ENCODE results near the gene HOGA1. TPM values are rescaled to one million over a fixed set of nuclear protein-coding genes. Genes with fewer than 3 reads are reported as not detected.
A peak's percentile ranks its signal among the peaks of the same experiment; 100 is the strongest.

HOGA1 gene
- polyA plus RNA-seq, 1 donor (not counting 4 experiments of a cell fraction or from before 2014, with no cell fraction given), result 1.0 TPM

DNA sequence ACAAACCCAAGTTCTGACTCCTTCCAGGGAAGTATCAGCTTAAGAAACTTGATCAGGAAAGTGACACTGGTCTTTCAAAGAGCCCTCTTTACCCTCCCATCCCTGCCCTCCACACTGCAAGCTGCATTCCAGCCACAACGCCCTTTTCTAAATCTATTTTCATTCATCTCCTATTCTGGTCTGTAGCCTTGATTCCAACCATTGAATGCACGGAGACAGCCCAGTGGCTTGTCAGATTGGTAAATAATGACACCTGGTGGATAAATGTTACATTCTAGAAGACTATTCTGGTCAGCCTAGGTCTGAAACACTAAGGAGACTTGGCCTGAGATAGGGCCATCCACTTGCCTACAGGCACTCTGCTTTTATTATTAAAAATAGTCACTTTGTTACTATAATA lies 28.2 kb downstream of the HOGA1 start:
- Histone ChIP-seq H3K9me3 (ENCODE audit: control insufficient read depth, low read depth, low read length) (no peaks in the 10 kb centered on the region), H3K27me3 (ENCODE audit: control insufficient read depth, extremely low read depth, insufficient read depth, low read length) (no peaks in the 10 kb centered on the region), H3K4me1 (ENCODE audit: control insufficient read depth, extremely low read depth, insufficient read depth, low read length) (peaks cover 19% of the 10 kb centered on the region), H3K4me3 (ENCODE audit: control insufficient read depth in 2 of 3, extremely low read depth in 1 of 3, insufficient read depth in 2 of 3, low read depth in 1 of 3, low read length in 3 of 3) (no peak overlapping the region), H3K27ac (ENCODE audit: control insufficient read depth, insufficient read depth, low read length) (no peak overlapping the region), H3K36me3 (ENCODE audit: control insufficient read depth in 2 of 2, extremely low read depth in 1 of 2, insufficient read depth in 2 of 2, low read length in 2 of 2) (no peaks in the 10 kb centered on the region), H3K9me1 (ENCODE audit: control insufficient read depth, extremely low read depth, insufficient read depth, low read length) (no peaks in the 10 kb centered on the region), H2AFZ (ENCODE audit: control insufficient read depth, low read length) (peak overlapping the region; percentile 73), H3K9ac (ENCODE audit: control insufficient read depth, extremely low read depth, insufficient read depth, low read length) (no peak overlapping the region), H3K4me2 (ENCODE audit: control insufficient read depth, extremely low read depth, insufficient read depth, low read depth, low read length) (no peak overlapping the region), H3K79me2 (ENCODE audit: control insufficient read depth, insufficient read depth, low read length) (no peaks in the 10 kb centered on the region), H4K20me1 (ENCODE audit: control insufficient read depth, extremely low read depth, insufficient read depth, low read length) (no peaks in the 10 kb centered on the region)
- dilution Hi-C loops (cut with MboI; ENCODE audit: extremely low pct_ligation_motif_present, low sequenced_read_pairs), result no loop called here
- no peak for TF ChIP-seq EZH2 (IDR thresholded peaks at IDR 0.05; ENCODE audit: low read length)
- TF ChIP-seq, protein P1, sequence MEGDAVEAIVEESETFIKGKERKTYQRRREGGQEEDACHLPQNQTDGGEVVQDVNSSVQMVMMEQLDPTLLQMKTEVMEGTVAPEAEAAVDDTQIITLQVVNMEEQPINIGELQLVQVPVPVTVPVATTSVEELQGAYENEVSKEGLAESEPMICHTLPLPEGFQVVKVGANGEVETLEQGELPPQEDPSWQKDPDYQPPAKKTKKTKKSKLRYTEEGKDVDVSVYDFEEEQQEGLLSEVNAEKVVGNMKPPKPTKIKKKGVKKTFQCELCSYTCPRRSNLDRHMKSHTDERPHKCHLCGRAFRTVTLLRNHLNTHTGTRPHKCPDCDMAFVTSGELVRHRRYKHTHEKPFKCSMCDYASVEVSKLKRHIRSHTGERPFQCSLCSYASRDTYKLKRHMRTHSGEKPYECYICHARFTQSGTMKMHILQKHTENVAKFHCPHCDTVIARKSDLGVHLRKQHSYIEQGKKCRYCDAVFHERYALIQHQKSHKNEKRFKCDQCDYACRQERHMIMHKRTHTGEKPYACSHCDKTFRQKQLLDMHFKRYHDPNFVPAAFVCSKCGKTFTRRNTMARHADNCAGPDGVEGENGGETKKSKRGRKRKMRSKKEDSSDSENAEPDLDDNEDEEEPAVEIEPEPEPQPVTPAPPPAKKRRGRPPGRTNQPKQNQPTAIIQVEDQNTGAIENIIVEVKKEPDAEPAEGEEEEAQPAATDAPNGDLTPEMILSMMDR (optimal IDR thresholded peaks at IDR 0.05 in 1 of 3, IDR thresholded peaks at IDR 0.05 in 1 of 3, conservative IDR thresholded peaks at IDR 0.05 in 1 of 3; ENCODE audit: extremely low read depth in 1 of 3, insufficient read depth in 2 of 3, low read length in 3 of 3), result peak; percentile 23 to 56 (median 51)
- DNase-seq (ENCODE audit: low read depth, low spot score), result peak; percentile 50
- peak; percentile 79 for FAIRE-seq

DNA sequence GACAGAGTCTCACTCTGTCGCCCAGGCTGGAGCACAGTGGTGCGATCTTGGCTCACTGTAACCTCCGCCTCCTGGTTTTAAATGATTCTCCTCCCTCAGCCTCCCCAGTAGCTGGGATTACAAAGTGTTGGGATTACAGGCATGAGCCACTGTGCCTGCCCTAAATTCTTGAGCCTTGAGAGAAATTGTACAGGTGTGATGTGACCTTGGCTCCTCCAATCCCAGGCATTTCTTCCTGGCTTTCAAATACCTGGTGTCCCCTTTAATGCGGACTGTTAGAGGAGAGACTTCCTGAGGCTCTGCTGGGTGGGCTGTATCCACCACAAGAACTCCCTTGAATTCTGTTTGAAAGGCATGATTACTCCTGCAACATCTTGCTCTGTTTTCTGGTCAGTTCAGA lies 34.1 kb downstream of the HOGA1 start:
- TF ChIP-seq, protein P1 (optimal IDR thresholded peaks at IDR 0.05 in 1 of 3, IDR thresholded peaks at IDR 0.05 in 1 of 3, conservative IDR thresholded peaks at IDR 0.05 in 1 of 3; ENCODE audit: extremely low read depth in 1 of 3, insufficient read depth in 2 of 3, low read length in 3 of 3), result no peak
- TF ChIP-seq EZH2 (IDR thresholded peaks at IDR 0.05; ENCODE audit: low read length), result no peak
- no peak for FAIRE-seq
- no peaks in the 10 kb centered on the region for H3K79me2 ChIP-seq (ENCODE audit: control insufficient read depth, insufficient read depth, low read length)

More for the DNA sequence above, 34.1 kb downstream of the HOGA1 start:
- Histone ChIP-seq H3K4me3 (ENCODE audit: control insufficient read depth in 2 of 3, extremely low read depth in 1 of 3, insufficient read depth in 2 of 3, low read depth in 1 of 3, low read length in 3 of 3) (no peak overlapping the region), H2AFZ (ENCODE audit: control insufficient read depth, low read length) (no peak overlapping the region), H3K36me3 (ENCODE audit: control insufficient read depth in 2 of 2, extremely low read depth in 1 of 2, insufficient read depth in 2 of 2, low read length in 2 of 2) (no peaks in the 10 kb centered on the region), H3K27me3 (ENCODE audit: control insufficient read depth, extremely low read depth, insufficient read depth, low read length) (no peaks in the 10 kb centered on the region), H3K9me1 (ENCODE audit: control insufficient read depth, extremely low read depth, insufficient read depth, low read length) (no peaks in the 10 kb centered on the region), H4K20me1 (ENCODE audit: control insufficient read depth, extremely low read depth, insufficient read depth, low read length) (no peaks in the 10 kb centered on the region), H3K27ac (ENCODE audit: control insufficient read depth, insufficient read depth, low read length) (no peak overlapping the region), H3K4me2 (ENCODE audit: control insufficient read depth, extremely low read depth, insufficient read depth, low read depth, low read length) (no peak overlapping the region), H3K4me1 (ENCODE audit: control insufficient read depth, extremely low read depth, insufficient read depth, low read length) (no peaks in the 10 kb centered on the region), H3K9me3 (ENCODE audit: control insufficient read depth, low read depth, low read length) (no peaks in the 10 kb centered on the region), H3K9ac (ENCODE audit: control insufficient read depth, extremely low read depth, insufficient read depth, low read length) (no peak overlapping the region)
- dilution Hi-C loops (cut with MboI; ENCODE audit: extremely low pct_ligation_motif_present, low sequenced_read_pairs), result no loop called here
- no peak for DNase-seq (ENCODE audit: low read depth, low spot score)

Data from keratinocyte (primary cell).